ENCODE measurements around the gene COPS4.

The COPS4 gene

DNA sequence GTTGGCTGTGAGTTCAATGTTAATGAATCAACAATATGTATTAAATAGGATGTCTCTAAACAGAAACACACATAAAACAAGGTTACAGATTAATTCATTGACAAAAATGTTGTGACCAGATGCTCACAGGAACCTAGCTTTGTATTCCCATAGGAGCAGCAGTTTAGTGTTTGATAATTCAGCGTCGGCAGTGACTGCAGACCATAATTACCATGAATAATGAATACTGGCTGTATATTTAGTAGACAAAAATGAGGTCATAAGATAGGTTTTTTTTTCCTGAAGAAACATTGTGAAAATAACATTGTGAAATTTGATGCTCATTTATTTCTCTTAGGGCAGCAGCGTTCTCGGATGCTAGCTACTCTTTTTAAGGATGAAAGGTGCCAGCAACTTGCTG is 27.8 kb downstream of the COPS4 start:
- TF ChIP-seq CREB5 (CRISPR knock-in tag; IDR thresholded peaks at IDR 0.05; ENCODE audit: low read depth) (no peak), RARB (CRISPR knock-in tag; IDR thresholded peaks at IDR 0.05) (no peak), ARNTL (CRISPR knock-in tag; IDR thresholded peaks at IDR 0.05; ENCODE audit: borderline replicate concordance, low read depth) (no peak), ZNF70 (CRISPR knock-in tag; IDR thresholded peaks at IDR 0.05) (no peak), ZC3H10 (CRISPR knock-in tag; IDR thresholded peaks at IDR 0.05) (no peak), ZFP30 (CRISPR knock-in tag; IDR thresholded peaks at IDR 0.05) (no peak), PPARA (CRISPR knock-in tag; IDR thresholded peaks at IDR 0.05; ENCODE audit: borderline replicate concordance) (no peak)

DNA sequence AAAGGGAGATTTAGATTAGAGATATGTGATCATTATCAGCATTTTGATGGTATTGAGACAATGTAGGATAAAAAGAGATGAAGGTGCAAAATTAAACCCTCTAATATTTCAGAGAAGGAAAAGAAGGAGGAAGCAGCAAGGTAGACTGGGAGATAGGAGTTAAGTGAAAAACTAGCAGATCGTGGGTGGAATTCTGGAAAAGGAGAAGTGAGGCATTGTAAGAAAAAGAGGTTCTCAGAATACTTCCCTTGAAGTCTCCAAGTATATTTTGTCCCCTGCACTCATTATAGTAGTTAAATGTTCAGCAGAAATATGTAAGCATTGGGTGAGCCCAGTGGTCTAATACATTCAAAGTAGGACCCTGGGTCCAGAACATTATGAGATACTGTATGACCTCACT is 30.3 kb downstream of the COPS4 start:
- TF ChIP-seq GLIS3 (CRISPR knock-in tag; IDR thresholded peaks at IDR 0.05): no peak
- no peak for TF ChIP-seq CSDC2 (CRISPR knock-in tag; IDR thresholded peaks at IDR 0.05)
- TF ChIP-seq ZFP3 (CRISPR knock-in tag; IDR thresholded peaks at IDR 0.05): no peak
- TF ChIP-seq TOX (CRISPR knock-in tag; IDR thresholded peaks at IDR 0.05; ENCODE audit: borderline replicate concordance): no peak
- no peak for ATAC-seq

More for the DNA sequence above, 27.8 kb downstream of the COPS4 start:
- no peak for ATAC-seq

- no peak for TF ChIP-seq CREB5 (CRISPR knock-in tag; IDR thresholded peaks at IDR 0.05; ENCODE audit: low read depth)
- TF ChIP-seq POU6F1 (CRISPR knock-in tag; IDR thresholded peaks at IDR 0.05; ENCODE audit: borderline replicate concordance, low read depth): no peak
- no peak for TF ChIP-seq ISL1 (CRISPR knock-in tag; IDR thresholded peaks at IDR 0.05)
- TF ChIP-seq ZFP3 (CRISPR knock-in tag; IDR thresholded peaks at IDR 0.05): no peak
- no peak for TF ChIP-seq CSDC2 (CRISPR knock-in tag; IDR thresholded peaks at IDR 0.05)
- TF ChIP-seq RARB (CRISPR knock-in tag; IDR thresholded peaks at IDR 0.05): no peak
- TF ChIP-seq ZNF565 (CRISPR knock-in tag; conservative IDR thresholded peaks at IDR 0.05; ENCODE audit: low read depth): no peak
- no peak for TF ChIP-seq PATZ1 (CRISPR knock-in tag; IDR thresholded peaks at IDR 0.05; ENCODE audit: borderline replicate concordance)
- TF ChIP-seq PPARA (CRISPR knock-in tag; IDR thresholded peaks at IDR 0.05; ENCODE audit: borderline replicate concordance): no peak
- ATAC-seq: no peak
These were observed 32.2 kb downstream of the COPS4 start for GRCh38 chr4:83067058-83067639.

DNA sequence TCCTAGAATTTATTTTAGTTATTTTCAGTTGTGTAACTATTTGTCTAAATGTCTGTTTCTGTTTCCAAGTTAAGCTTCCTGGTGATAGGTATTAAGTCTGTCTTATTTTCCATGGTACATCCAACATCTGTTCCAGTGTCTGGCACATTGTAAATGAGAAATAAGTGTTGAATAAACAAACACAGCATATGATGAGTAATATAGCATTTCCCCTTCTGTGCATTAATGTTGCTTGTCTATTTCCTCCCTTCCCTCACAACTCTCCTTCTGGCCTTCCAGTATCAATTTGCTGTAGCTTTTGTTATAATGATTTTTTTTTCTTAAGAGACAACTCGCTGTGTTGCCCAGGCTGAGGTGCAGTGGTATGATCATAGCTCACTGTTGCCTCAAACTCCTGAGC is 36.1 kb downstream of the COPS4 start:
- TF ChIP-seq OSR1 (CRISPR knock-in tag; IDR thresholded peaks at IDR 0.05) (no peak), ZFP3 (CRISPR knock-in tag; IDR thresholded peaks at IDR 0.05) (no peak), ZNF70 (CRISPR knock-in tag; IDR thresholded peaks at IDR 0.05) (no peak), ARNTL (CRISPR knock-in tag; IDR thresholded peaks at IDR 0.05; ENCODE audit: borderline replicate concordance, low read depth) (no peak), TOX (CRISPR knock-in tag; IDR thresholded peaks at IDR 0.05; ENCODE audit: borderline replicate concordance) (no peak), ZFP30 (CRISPR knock-in tag; IDR thresholded peaks at IDR 0.05) (no peak), ZNF8 (CRISPR knock-in tag; IDR thresholded peaks at IDR 0.05) (no peak), POU6F1 (CRISPR knock-in tag; IDR thresholded peaks at IDR 0.05; ENCODE audit: borderline replicate concordance, low read depth) (no peak), ESRRG (CRISPR knock-in tag; IDR thresholded peaks at IDR 0.05) (no peak), ZC3H10 (CRISPR knock-in tag; IDR thresholded peaks at IDR 0.05) (no peak), TCF4 (CRISPR knock-in tag; IDR thresholded peaks at IDR 0.05; ENCODE audit: borderline replicate concordance) (no peak), PPARA (CRISPR knock-in tag; IDR thresholded peaks at IDR 0.05; ENCODE audit: borderline replicate concordance) (no peak), RARB (CRISPR knock-in tag; IDR thresholded peaks at IDR 0.05) (no peak)
- TF ChIP-seq, protein P1, sequence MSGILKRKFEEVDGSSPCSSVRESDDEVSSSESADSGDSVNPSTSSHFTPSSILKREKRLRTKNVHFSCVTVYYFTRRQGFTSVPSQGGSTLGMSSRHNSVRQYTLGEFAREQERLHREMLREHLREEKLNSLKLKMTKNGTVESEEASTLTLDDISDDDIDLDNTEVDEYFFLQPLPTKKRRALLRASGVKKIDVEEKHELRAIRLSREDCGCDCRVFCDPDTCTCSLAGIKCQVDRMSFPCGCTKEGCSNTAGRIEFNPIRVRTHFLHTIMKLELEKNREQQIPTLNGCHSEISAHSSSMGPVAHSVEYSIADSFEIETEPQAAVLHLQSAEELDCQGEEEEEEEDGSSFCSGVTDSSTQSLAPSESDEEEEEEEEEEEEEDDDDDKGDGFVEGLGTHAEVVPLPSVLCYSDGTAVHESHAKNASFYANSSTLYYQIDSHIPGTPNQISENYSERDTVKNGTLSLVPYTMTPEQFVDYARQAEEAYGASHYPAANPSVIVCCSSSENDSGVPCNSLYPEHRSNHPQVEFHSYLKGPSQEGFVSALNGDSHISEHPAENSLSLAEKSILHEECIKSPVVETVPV (CRISPR knock-in tag; IDR thresholded peaks at IDR 0.05): no peak
- ATAC-seq: no peak

Measured in SK-N-SH treated with all-trans-retinoic acid at 6 μM for 48 hours (cell line).